Activated CD8-positive, alpha-beta T cell treated with anti-CD3 and anti-CD28 coated beads for 36 hours (primary cell): Measurements from ENCODE around the gene SLC25A48. TPM values are rescaled to one million over a fixed set of nuclear protein-coding genes. Genes with fewer than 3 reads are reported as not detected.

Experiments
- ATAC-seq: fragments of 200-7000 bp; cut with Tn5 transposase; one replicate; pipeline ENCODE4 v1.10.0; 2021; ENCODE audit warnings: mild to moderate bottlenecking, moderate library complexity
- CTCF ChIA-PET: fragments of 350-600 bp; sonication (Branson Sonifier 250); formaldehyde crosslinking; loops from one replicate; lab custom pipeline; 2021; ENCODE audit warnings: antibody characterized with exemption; lab: Charles Lee
- POLR2A ChIA-PET: fragments of 350-600 bp; sonication (Branson Sonifier 250); formaldehyde crosslinking; loops from one replicate; lab custom pipeline; 2021; ENCODE audit warnings: antibody characterized with exemption; lab: Charles Lee
- DNase-seq: peaks from one replicate; pipeline ENCODE4 v3.0.0-alpha.2; 2020
- H3K27ac Mint-ChIP-seq: one replicate; pipeline ENCODE4 v1.8.0; 2021; ENCODE audit warnings: mild to moderate bottlenecking, mixed read lengths
- H3K27me3 Mint-ChIP-seq: one replicate; pipeline ENCODE4 v1.8.0; 2021; ENCODE audit warnings: mixed read lengths
- H3K36me3 Mint-ChIP-seq: one replicate; pipeline ENCODE4 v1.8.0; 2021; ENCODE audit warnings: low read depth, mixed read lengths
- H3K4me1 Mint-ChIP-seq: one replicate; pipeline ENCODE4 v1.8.0; 2021; ENCODE audit warnings: low read depth, mixed read lengths
- H3K4me3 Mint-ChIP-seq: one replicate; pipeline ENCODE4 v1.8.0; 2021; ENCODE audit warnings: mild to moderate bottlenecking, moderate library complexity, mixed read lengths
- H3K9me3 Mint-ChIP-seq: one replicate; pipeline ENCODE4 v1.8.0; 2021; ENCODE audit warnings: mixed read lengths
- intact Hi-C: fragments of 100-400 bp; cut with micrococcal nuclease; formaldehyde crosslinking; loops from one replicate; pipeline ENCODE4 v1.10.0; 2022
- total RNA-seq, 2 experiments: library from RNA; stranded (reverse); gene quantifications; one replicate each; pipeline ENCODE4 v1.2.3, GENCODE V29; 2021
- TF ChIP-seq, protein P1 (sequence below): fragments of 200-600 bp; IDR thresholded peaks from one replicate; pipeline ENCODE4 v1.8.0; 2022; ENCODE audit warnings: antibody characterized with exemption, mild to moderate bottlenecking

SLC25A48 gene
- total RNA-seq, 2 experiments from 2014 or later, result not detected

DNA sequence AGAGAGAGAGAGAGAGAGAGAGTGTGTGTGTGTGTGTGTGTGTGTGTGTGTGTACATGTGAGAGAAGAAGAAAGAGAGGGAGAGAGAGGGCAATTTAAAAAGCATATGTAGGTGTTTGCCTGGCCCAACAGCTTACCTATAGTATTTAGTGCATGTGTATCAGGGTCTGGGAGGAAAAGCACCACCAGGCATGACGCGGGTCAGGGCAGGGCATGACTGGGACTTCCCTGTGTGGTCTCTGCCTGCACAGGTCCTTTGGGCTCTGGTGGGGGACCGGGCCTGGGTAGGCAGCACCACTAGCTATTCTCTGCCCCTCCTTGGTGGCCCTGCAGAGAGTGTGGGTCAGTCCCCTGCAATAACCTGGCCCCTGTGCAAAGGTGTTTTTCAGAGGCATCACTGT, 45.1 kb downstream of the SLC25A48 start:
- ChIA-PET POLR2A (no interaction called here), CTCF (no interaction called here)

DNA sequence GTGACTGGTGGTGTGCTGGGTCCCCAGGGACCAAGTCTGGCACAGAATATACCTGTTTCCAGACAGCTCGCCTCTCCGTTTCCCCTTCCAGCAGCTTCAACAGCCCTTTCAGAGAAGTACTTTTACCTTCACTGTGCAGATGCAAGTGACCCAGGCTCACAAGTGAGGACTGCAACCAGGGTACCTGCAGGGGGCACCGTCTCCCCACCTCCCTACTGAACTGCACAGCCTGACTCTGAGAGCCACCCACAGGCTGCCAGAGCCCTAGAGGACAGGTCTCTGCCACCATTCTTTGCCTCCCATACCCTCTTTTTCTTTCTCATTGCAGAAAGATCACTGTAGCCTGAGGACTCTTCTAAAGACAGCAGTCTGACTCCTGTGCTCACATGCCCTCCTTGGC, 45.8 kb downstream of the SLC25A48 start:
- no peak overlapping the region for H3K4me3 Mint-ChIP-seq
- ATAC-seq (no peak), DNase-seq (peak; percentile 34)
- TF ChIP-seq, protein P1, sequence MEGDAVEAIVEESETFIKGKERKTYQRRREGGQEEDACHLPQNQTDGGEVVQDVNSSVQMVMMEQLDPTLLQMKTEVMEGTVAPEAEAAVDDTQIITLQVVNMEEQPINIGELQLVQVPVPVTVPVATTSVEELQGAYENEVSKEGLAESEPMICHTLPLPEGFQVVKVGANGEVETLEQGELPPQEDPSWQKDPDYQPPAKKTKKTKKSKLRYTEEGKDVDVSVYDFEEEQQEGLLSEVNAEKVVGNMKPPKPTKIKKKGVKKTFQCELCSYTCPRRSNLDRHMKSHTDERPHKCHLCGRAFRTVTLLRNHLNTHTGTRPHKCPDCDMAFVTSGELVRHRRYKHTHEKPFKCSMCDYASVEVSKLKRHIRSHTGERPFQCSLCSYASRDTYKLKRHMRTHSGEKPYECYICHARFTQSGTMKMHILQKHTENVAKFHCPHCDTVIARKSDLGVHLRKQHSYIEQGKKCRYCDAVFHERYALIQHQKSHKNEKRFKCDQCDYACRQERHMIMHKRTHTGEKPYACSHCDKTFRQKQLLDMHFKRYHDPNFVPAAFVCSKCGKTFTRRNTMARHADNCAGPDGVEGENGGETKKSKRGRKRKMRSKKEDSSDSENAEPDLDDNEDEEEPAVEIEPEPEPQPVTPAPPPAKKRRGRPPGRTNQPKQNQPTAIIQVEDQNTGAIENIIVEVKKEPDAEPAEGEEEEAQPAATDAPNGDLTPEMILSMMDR, result no peak
- no peaks in the 10 kb centered on the region for H3K36me3 Mint-ChIP-seq
- CTCF ChIA-PET, result interaction anchor here (0.7 kb wide), 1 partner anchor 11 kb away, joined by 3 read pairs; no protein-coding TSS in a partner anchor
- H3K9me3 Mint-ChIP-seq, result no peaks in the 10 kb centered on the region
- POLR2A ChIA-PET, result no interaction called here
- intact Hi-C loops, result loop anchor here (10.0 kb wide), 1 partner anchor 295 kb away; no protein-coding TSS in a partner anchor
- peaks cover 34% of the 10 kb centered on the region for H3K27me3 Mint-ChIP-seq
- no peak overlapping the region for H3K27ac Mint-ChIP-seq
- H3K4me1 Mint-ChIP-seq, result no peaks in the 10 kb centered on the region

More for the DNA sequence above, 45.1 kb downstream of the SLC25A48 start:
- intact Hi-C loops, result no loop called here
- DNase-seq, result no peak
- H3K27ac Mint-ChIP-seq, result no peak overlapping the region
- no peaks in the 10 kb centered on the region for H3K9me3 Mint-ChIP-seq
- H3K27me3 Mint-ChIP-seq, result peaks cover 32% of the 10 kb centered on the region
- H3K4me3 Mint-ChIP-seq, result no peak overlapping the region
- H3K4me1 Mint-ChIP-seq, result no peaks in the 10 kb centered on the region
- no peak for ATAC-seq
- TF ChIP-seq, protein P1, result no peak
- no peaks in the 10 kb centered on the region for H3K36me3 Mint-ChIP-seq

DNA sequence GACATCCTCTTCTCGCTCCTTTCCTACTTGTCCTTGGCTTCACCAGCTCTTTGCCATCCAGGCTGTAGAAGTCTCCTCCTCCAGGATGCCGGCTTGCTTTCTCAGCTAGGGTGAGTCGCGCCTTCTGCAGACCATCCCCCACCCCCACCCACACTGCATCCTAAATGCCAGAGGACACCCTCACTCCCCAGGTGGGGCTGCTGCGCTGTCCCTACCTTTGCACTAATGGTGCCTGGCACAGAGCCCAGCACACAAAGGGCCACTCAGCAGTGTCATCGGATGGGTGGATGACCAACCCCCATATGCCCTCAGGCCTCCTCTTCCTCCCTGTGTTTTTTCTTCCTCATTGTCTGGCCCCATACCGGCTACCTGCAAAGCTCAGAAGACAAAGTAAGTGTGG, 46.3 kb downstream of the SLC25A48 start:
- intact Hi-C loops, result loop anchor here (10.0 kb wide), 1 partner anchor 294 kb away; no protein-coding TSS in a partner anchor
- ChIA-PET POLR2A (no interaction called here), CTCF (interaction anchor here (0.7 kb wide), 1 partner anchor 10 kb away, joined by 3 read pairs; no protein-coding TSS in a partner anchor)
- Mint-ChIP-seq H3K4me3 (no peak overlapping the region), H3K27me3 (peaks cover 37% of the 10 kb centered on the region), H3K36me3 (no peaks in the 10 kb centered on the region), H3K4me1 (no peaks in the 10 kb centered on the region), H3K27ac (no peak overlapping the region), H3K9me3 (no peaks in the 10 kb centered on the region)
- DNase-seq (no peak), ATAC-seq (no peak)
- TF ChIP-seq, protein P1, result no peak

- Mint-ChIP-seq H3K4me1 (no peaks in the 10 kb centered on the region), H3K36me3 (no peaks in the 10 kb centered on the region), H3K27me3 (peaks cover 37% of the 10 kb centered on the region), H3K27ac (no peak overlapping the region), H3K9me3 (no peaks in the 10 kb centered on the region), H3K4me3 (no peak overlapping the region)
- POLR2A ChIA-PET, result interaction anchor here (1.1 kb wide), 1 partner anchor 351 kb away, joined by 3 read pairs; no protein-coding TSS in a partner anchor
- CTCF ChIA-PET, result interaction anchor here (0.7 to 1.2 kb wide), 2 partner anchors 10 to 205 kb away, joined by 3 read pairs; no protein-coding TSS in a partner anchor
- intact Hi-C loops, result loop anchor here (10.0 kb wide), 1 partner anchor 294 kb away; no protein-coding TSS in a partner anchor
- ATAC-seq, result no peak
- TF ChIP-seq, protein P1, result no peak
- no peak for DNase-seq
These were observed 46.8 kb downstream of the SLC25A48 start for GRCh38 chr5:135881244-135881643.

DNA sequence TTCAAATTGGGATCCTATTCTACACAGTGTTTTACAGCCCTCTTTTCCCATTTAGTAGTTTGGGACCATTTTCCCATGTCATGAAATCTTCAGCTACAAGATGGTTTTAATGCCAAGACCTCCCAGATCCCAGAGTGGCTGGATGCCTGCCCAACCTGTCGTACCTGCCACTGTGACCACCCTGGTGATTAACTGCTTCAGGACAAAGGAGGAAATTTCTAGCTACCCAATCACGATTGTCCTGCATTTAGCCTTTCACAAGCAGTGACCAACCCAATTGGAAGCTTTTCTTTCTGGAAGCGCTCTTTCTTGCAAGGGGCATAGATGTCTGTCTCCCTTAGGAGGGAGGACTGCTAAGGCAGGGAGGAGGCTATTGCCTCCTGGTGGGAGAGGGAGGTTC, 47.4 kb downstream of the SLC25A48 start:
- Mint-ChIP-seq H3K4me3 (no peak overlapping the region), H3K9me3 (no peaks in the 10 kb centered on the region), H3K36me3 (no peaks in the 10 kb centered on the region), H3K27ac (no peak overlapping the region), H3K27me3 (peaks cover 36% of the 10 kb centered on the region), H3K4me1 (no peaks in the 10 kb centered on the region)
- ATAC-seq, result no peak
- ChIA-PET POLR2A (interaction anchor here (1.1 kb wide), 1 partner anchor 350 kb away, joined by 3 read pairs; no protein-coding TSS in a partner anchor), CTCF (interaction anchor here (1.2 to 1.3 kb wide), 2 partner anchors 205 to 330 kb away, joined by 3 to 5 read pairs; no protein-coding TSS in a partner anchor)
- TF ChIP-seq, protein P1, result no peak
- intact Hi-C loops, result loop anchor here (10.0 kb wide), 1 partner anchor 293 kb away; no protein-coding TSS in a partner anchor
- no peak for DNase-seq
